Hematopoietic multipotent progenitor cell treated with erythropoietin and hydrocortisone succinate and interleukin-3 and kit ligand, for 4 days (in vitro differentiated cells): ENCODE results near the gene RBM44.

ENCODE experiments used
- DNase-seq: peaks from one replicate; pipeline ENCODE4 v3.0.0-alpha.2; 2015

The RBM44 gene

DNA sequence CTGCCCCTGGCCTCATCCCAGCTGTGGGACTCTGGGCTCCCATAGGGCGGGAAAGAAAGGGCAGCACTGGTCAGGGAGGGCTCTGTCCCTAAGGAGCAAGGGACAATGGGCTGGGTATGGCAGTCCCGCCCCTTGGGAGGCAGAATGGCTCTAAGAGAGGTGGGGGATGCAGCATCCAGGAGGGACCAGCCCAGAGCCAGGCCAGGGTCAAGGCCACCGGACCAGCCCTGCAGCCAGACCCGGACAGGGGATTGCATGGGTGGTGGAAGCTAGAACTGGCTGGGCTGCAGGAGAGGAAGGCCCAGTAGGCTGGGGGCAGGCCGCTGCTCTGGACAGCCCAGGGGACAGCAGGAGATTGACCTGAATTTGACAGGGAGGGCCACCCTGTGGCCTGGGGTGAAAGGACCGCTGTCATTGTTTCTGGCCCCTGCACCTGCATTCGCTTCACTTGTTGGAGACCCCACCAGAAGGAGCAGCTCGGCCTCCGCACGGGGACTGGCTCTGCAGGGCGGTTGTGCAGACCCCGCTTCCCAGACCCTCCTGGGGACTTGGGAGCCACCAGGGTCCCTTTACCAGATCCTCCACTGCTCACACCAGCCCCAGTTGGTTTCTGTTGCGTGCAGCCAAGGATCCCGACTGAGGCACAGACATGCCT is 75.4 kb downstream of the RBM44 start:
- no peak for DNase-seq

DNA sequence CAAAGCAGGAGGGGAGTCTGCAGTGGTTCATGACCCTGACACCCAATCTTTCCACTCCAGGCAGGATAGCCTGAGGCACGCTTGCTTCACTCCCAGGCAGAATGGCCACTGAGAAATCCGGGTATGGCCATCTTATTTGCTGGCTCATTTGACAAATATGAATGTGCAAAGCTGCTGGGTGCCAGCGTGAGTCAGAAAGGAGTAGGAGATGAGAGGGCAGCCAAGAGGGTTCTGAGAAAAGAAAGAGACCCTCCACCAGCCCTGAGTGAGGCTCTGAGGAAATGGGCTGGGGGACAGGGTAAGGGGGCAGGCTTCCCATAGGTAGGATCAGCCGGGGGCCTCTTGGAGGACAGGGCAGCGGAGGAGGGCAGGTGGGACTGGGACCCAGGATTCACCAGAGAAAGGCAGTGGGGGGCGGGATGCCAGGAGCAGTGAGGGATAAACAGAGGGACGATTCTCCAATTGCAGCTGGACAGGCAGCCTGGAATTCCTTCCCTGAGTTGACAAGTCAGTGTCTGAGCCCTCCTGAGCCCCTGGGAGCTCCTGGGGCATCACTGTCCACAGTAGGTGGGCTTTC is 76.1 kb downstream of the RBM44 start:
- no peak for DNase-seq

DNA sequence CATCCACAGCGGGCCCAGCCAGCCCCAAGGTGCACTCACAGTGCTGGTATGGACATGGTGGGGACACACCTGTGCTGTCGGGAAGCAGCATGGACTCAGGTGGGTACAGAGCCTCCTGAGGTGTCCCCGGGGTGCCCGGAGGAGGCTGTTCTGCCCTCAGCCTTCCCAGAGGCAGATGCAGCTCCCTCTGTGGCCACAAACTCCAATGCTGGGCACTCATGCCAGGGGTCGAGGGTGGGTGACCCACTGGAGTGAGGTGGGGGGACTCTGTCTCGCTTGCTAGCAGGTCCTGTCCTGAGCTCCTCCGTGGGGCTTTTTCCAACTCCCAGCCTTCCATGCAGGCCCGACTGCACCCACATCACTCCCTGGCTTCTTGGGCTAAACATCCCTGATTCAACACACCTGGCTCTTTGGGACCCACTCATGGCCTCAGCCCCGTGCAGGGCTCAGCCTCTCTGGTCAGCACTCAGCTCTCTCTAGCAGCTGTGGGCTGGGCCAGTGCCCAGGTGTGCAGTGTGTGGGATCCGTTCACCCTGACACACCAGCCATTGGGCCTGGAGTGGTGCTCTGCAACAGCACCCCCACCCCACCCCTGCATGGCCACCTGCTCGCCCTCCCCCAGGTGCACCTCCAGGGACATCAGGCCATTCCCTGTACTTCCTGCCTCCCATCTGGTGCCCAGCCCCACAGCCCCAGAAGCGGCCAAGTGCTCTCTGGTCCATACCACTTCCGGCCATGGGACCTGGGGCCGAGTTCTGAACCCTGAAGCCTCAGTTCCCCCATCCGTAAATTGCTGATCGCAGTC is 76.9 kb downstream of the RBM44 start:
- no peak for DNase-seq

DNA sequence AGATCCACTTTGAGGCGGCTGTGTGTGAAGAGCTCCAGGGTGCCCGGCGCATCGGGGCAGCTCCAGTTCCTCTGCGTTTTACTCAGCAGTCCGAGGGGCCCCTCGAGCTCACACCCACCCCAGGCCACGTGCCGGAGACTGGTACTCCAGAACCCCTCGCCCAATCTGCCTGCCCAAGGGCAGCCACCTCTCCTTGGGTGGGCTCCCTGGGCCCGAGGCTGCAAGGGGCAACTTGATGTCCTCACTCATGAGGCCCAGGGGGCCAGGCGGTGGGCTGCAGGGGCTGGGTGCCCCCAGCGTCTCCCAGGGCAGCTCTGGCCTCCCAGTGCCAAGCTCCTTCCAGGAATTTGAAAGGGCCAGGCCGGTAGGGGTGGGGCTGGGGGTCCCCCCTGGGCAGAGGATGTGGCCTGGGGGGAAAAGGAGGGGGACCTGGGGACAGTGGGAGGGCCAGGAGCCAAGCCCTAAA is 77.5 kb downstream of the RBM44 start:
- DNase-seq: no peak

DNA sequence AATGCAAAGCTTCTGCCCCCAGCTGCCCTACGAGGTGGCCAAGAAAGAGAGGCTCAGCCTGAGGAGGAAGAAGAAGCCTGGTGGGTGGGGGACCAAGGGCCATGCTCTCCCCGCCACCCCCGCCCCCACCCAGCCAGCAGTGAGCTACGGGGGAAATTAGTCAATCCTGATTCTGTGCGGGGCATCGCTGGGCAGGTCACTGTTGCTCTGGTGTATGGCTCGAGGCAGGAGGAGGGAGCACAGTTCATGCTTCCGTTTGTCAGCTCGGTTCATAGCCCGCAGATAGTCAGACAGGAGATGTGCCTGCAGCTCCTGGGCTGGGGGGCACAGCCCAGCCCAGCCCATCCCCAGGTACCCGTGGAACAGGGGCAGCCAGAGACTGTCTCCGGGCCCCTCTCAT is 78.0 kb downstream of the RBM44 start:
- DNase-seq: no peak

DNA sequence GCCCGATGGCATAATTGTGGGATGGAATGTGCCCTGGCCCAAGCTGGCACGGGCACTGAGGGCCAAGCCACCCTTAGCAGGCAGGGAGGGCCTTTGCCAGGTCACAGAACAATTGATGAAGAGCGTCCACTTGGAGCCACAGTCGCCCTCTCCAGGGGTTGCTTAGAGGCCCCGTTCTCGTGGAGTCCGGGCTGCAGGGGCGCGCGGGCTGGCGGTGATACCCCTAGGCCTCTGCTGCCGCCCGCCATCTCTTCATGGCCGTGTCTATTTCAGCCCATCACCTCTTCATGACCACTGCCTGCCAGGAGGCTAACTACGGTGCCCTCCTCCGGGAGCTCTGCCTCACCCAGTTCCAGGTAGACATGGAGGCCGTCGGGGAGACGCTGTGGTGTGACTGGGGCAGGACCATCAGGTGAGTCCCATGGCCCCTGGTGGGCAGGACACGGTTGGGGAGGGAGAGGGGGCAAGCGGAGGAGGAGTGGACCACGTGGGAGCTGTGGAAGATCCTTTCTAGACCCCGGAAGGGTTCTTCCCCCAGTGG is 78.4 kb downstream of the RBM44 start:
- DNase-seq: no peak

DNA sequence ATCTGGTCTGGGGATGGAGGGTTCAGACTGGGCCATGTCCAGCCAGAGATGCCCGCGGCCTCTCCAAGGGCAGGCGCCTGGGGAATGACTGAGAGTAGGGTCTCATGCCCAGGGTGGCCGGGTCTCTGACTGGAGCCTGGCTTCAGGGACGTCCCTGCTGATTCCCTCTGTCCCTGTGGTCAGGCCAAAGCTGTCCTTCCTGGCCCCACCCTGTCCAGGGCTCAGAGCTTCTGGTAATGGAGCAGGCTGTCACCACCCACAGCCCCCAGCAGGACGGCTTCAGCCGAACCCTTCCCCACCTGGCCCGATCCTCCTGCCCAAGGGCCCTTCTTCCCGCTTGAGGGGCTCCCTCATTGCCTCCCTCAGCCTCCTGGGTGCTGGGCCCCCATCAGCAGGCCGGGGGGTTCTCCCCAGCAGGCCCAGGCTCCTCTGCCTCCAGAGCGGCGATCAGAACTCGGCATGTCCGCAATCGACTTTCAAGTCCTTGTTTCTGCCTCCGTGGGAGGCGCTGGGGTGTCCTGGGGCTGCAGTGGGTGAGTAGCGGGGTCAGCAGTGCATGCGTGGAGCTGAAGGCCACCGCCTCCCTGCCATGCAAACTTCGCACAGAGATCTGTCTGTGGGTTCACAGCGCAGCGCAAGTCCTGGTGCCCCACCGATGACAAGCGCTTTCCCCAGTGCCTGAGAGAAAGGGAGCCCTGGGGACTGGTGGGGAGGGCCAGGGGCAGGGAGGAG is 79.2 kb downstream of the RBM44 start:
- no peak for DNase-seq

DNA sequence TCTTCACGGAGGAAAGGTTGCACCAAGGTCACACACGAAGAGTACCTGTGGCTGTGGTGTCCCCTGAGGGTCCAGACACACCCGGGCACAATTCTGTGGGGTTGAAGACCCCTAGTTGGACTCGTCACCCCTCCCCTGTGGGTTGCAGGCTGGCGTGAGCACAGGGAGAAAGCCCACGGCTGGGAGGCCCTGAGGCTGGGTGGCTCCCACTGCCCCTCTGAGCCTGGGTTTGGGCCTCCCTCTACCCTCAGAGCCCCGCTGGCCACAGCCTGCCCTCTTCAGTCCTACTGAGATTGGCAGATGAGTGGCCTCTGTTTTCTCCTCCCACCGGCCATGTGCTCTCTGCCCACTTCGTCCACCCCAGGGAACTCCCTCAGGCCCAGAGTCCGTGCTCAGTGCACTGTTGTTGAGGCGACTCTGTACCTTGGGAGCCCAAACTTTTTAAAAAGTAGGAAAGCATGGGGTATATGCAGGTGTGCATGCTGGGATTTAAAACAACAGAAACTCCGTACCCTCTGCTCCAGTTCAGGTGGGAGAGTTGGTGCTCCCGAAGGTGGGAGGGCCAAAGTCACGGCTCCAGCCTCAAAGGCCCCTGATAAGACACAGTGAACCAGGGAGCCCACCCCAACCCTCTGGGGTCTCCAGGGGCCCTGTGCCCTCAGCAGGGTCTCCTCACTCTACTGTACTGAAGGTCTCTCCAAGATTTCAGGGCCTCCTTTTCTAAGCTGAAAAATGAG is 79.9 kb downstream of the RBM44 start:
- DNase-seq: no peak

DNA sequence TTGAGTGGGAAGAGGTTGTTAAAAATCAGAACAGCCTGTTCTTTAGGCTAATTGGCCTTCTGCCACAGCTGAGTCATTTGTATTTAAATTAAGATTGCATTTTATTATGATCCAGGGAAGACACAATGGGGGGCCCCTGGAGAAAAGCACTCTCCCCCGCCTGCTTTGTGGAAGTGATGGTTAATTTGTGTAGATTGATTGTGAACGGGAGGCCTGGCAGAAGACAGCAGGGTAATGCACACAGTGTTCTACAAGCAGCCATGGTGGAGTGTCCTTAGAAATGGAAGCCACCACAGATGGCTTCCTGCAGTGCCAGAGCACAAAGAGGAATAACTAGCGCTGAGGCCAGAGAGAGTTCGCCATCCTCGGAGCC is 80.5 kb downstream of the RBM44 start:
- DNase-seq: no peak

DNA sequence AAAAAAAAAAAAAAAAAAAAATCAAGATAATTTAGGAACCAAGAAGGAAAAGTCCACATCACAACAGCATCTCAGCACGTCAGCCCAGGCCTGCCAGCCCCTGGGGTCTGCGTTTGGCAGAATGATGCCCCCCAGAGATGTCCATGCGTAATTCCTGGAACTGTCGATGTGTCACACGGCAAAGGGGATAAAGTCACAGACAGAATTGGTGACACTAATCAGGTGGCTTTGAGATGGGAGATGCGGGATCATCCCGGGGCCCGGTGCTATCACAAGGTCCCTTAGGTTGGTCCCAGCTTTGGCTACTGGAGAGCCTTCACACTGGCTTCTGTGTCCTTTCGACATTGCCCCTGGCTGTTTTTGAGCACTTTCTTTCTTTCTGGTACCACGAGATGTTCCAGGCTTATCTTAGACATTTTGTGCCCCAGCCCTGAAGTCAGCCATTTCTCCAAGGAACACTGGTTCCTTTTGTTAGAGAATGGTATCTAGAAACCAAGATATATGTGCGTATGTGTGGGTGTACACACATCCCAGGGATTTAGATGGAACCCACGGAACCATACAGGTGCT is 81.5 kb downstream of the RBM44 start:
- no peak for DNase-seq

DNA sequence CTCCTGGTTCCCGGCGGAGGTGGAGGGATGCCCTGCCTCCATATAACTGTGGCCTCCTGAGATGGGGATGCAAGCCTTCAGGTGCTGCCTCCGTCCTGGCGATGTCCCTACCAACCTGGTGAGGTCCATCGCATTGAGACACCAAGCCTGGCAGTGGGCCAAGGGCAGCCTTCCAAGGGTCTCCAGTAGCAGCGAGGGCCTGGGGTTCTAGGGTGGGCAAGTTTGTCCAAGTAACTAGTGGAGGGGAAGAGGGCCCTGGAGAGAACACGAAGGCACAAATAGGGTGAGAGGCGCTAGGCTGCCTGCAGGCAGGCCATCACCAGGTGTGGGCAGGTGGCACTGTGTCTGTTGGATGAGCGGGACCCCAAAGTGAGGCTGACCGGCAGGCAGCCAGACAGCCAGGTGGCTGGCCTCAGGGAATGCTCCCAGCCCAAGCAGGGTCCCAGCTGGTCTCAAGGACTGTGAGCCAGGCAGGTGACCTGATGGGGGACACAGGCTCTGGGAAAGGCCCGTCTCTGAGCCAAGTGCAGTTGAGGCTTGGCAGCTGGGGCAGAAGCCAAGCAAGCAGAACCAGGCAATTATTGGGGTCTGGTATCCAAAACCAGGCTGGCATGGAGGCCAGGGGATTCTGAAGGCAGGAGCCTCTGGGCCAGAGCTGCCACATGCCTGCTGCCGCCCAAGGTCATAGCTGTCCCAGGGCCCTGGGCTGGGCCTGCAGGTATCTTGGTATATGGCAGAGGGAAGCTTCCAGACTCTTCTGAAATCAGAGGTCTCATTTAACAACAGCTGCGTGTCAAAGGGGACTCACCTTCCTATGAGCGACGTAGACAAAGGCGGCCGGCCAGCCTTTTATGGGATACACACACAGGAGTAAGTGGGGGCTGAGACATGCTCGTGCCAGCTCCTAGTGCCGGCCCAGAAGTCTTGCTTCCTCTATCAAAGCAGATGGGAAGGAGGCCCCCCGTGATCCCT is 84.2 kb downstream of the RBM44 start:
- no peak for DNase-seq

DNA sequence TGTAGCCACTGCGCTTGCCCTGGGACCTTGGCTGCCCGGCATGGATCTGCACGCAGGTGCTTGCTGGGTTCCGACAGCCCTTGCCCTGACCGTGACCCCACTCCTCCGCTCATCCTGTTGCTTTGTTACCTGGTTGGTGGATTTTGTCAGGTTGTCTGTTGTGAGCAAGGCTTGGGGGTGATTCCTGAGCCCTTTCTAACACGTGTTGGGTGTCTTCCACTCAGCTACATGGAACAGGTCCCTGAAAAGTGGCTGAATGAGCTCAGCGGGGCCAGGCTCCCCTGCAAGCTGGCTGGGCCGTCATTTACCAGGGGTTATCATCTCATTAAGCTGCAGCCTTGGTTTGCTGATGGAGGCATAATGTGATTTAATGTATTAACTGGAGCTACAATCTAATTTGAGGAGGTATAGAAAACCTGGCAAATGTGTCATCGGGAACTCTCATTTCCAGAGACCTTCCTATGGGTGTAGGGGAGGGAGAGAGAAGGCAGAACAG is 85.4 kb downstream of the RBM44 start:
- no peak for DNase-seq

DNA sequence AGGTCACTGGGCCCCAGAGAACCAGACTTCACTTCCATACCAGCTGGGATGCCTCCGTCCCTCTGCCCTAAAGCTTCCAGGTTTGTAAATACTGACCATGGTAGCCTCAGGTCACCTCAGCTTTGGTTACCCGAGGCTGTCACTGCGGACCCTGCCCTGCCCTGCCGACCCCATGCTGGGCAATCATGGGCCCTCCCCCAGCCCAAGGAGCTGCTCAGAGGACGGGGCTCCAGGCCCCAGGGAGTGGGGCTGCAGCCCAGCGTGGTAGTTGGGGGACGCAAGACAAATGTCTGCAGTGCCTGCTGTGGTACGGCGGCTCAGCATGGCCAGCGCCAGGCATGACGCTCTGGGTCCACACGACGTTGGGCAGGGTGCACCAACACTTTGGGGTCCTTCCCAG is 86.1 kb downstream of the RBM44 start:
- no peak for DNase-seq

DNA sequence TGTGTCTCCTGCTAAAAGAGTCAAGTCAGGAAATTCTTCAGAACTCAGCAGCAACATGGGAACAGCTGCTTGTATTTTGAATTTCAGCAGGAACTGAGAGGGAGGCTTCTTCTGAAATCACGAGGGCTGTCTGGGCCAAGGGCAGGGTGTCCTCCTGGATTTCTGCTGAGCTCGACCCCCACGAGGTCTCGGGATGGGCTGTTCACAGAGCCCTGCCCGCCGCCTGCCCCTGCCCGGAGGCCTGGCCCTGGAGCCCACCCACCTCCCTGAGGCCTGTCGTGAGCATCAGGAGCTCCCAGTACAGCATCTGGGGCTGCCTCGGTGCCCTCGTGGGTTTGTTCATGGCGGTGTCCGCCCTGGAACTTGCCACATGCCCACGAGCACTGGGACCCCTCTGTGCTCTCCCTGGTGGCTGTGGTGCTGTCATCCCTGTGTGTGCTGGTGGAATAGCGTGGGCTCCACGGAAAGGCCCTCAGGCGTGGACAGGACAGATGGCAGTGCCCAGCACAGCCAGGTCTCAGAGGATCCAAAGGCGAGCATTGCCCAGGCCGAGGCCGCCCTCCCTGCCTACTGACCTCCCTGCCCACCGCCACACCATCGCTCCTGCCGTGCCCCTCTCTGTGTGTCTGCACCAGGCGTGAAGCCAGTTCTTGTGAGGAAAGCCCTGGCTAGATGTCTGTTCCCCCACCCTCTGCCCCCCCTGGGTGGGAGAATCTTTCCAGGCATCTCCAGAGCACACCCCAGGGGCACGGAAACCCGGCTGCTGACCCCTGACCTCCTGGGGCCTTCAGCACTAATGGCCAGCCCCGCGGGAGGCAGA is 86.7 kb downstream of the RBM44 start:
- DNase-seq: no peak

DNA sequence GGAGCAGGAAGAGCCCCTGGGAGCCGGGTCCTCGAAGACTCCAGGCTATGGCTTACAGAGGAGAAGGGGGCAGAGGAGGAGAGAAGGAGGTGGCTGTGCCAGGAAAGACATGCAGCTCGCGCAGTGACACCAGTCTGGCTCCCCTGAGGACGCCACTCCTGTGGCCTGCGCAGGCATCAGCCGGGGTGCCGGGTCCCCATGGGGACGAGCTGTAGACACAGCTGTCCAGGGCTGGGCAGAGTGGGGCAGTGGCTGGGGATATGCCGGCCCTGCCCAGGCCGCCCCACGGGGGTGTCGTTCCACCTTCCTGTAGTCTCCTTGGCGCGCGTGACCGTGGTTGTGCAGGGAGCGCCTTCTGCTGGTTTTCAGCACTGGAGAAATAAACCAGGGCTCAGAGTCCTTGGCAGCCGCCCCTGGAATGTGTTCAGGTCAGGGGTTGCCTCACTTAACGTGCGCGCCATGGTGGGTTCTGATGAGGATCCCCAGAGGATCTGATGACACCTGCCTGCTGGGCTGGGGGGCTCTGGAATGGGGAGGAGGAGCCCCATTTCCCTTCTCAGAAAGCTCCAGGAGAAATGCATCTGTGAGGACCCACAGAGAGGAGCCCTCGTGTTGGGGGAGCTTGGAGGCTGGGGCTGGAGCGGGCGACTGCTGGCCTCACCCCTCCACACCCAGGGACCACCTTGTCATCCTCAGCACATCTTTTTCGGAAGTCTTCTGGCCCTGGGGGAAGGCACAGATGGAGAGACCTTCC is 87.5 kb downstream of the RBM44 start:
- DNase-seq: no peak

DNA sequence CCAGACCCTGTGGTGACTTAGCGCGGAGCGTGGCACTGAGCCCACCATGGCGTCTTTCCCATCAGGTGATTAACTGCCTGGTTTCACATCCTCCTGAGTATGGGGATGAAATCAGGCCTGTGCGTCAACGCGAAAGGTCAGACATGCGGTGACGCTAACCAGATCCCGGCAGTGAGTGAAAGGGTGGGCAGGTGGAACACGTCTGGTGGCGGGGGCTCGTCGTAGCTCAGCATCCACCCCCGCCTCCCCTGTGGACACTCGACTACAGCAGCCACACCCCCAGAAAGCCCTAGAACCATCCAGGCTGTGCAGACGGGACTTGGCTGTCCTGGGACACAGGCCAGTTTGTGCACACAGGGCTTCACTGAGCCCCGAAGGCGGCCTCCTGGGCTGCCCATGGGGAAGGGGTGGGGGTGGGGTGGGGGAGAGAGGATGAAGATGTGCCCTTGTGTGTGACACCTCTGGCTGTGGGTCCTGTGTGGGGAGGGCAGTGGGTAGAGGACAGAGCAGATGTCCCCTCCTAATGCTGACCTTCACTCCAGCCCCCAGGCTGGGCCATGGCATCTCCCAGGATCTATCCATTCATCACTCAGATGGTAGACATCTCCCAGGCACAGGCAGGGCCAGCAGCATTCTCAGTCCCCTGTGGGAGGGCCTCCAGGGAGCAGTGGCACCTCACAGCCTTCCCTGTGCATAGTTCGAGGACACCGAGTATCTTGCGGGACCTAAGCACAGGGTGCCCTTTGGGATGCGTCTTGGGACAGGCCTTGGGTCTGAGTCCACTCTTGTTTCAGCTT is 88.3 kb downstream of the RBM44 start:
- DNase-seq: no peak

DNA sequence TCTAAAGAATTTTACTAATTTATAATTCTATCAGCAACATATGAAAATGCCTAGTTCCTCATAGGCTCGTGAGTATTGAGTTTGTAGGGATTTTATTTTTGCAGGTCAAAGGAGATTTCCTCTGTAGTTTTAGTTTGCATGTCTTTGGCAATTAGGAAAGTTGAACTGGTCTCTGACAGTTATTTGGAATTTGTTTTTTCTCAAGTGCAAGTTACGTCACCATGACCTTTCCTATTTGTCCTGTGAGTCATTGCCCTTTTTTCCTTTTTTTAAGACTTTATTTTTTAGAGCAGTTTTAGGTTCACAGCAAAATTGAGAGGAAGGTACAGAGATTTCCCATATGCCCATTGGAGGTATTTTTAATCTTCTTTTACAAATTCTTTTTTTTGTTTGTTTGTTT is 89.8 kb downstream of the RBM44 start:
- no peak for DNase-seq

DNA sequence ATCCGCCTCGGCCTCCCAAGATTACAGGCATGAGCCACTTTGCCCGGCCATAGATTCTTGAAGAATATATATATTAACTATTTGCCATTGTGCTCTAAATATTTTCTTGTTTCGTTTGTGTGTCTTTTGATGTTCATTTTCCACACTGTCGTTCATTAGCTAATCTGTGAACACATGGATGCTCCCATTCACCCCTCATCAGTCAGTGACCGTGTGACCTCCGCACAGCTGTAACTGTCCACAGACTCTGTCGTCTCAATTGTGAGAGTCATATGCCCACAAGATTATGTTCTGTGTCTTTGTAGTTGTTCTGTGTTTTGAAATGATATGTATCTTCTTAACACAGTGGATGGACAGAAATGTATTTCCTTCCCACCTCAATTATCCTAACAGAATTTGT is 90.4 kb downstream of the RBM44 start:
- DNase-seq: no peak
